ENCODE data around the gene GJA1. TPM values are rescaled to one million over a fixed set of nuclear protein-coding genes. Genes with fewer than 3 reads are reported as not detected.

The GJA1 gene
- total and polyA plus RNA-seq, 2 of the 8 experiments (the other 6 are each of a cell fraction or from before 2014, with no cell fraction given) = 468 to 795 TPM

- whole genome bisulfite sequencing, 2 experiments (ENCODE audit: extremely low coverage in 1 of 2, insufficient coverage in 1 of 2, insufficient read length in 1 of 2, insufficient replicate concordance in 2 of 2, low coverage in 1 of 2, low lambda C conversion rate in 2 of 2, missing lambda C conversion rate in 1 of 2) = 100% methylated on average over 2 of the region's 2 CpGs; no CpG with 5 or more reads in 1 of the 2 experiments
- no peak overlapping the region for H4K8ac ChIP-seq (ENCODE audit: extremely low read depth, insufficient read depth, low read length)
- H2AFZ ChIP-seq (ENCODE audit: low read length) = no peak overlapping the region
- H3K9me3 ChIP-seq (ENCODE audit: insufficient read depth in 2 of 2, low read depth in 1 of 2, low read length in 1 of 2) = no peaks in the 10 kb centered on the region
- H3K9ac ChIP-seq (replicated peaks in 1 of 4; ENCODE audit: extremely low read depth in 1 of 4, low read depth in 3 of 4, low read length in 3 of 4) = no peak overlapping the region
- H2BK20ac ChIP-seq (ENCODE audit: low read length) = no peak overlapping the region
- DNase-seq (ENCODE audit: low read depth in 1 of 2, low spot score in 2 of 2) (no peak), FAIRE-seq (no peak)
- H3K79me2 ChIP-seq (ENCODE audit: control insufficient read depth in 1 of 2, insufficient read depth in 2 of 2, low read length in 2 of 2) = no peaks in the 10 kb centered on the region
- no peak overlapping the region for H3K14ac ChIP-seq (ENCODE audit: insufficient read length)
- no peak overlapping the region for H2BK5ac ChIP-seq (ENCODE audit: low read depth, low read length)
- H3K4me1 ChIP-seq (replicated peaks in 1 of 4; ENCODE audit: control insufficient read depth in 3 of 4, insufficient read depth in 4 of 4, low read length in 3 of 4) = no peaks in the 10 kb centered on the region
- H2BK120ac ChIP-seq (replicated peaks; ENCODE audit: low read depth, low read length) = no peak overlapping the region
- H3K18ac ChIP-seq (ENCODE audit: extremely low read depth, low read length) = no peak overlapping the region
- H3K4me3 ChIP-seq (ENCODE audit: extremely low read depth in 1 of 4, insufficient read depth in 2 of 4, low read depth in 3 of 4, low read length in 4 of 4) = no peak overlapping the region
- H4K20me1 ChIP-seq (replicated peaks in 1 of 2; ENCODE audit: control insufficient read depth in 1 of 2, insufficient read depth in 2 of 2, low read length in 2 of 2) = no peaks in the 10 kb centered on the region
- no peaks in the 10 kb centered on the region for H3K23me2 ChIP-seq (ENCODE audit: low read depth, low read length)
- H3K79me1 ChIP-seq (ENCODE audit: low read depth, low read length) = no peaks in the 10 kb centered on the region
- H4K5ac ChIP-seq (ENCODE audit: insufficient read length, low read depth, low read length) = no peak overlapping the region
- no peak overlapping the region for H2BK12ac ChIP-seq (ENCODE audit: low read depth, low read length)
- CTCF ChIA-PET (ENCODE audit: partially characterized antibody) = interaction anchor here (1.5 kb wide), 1 partner anchor 15 kb away, joined by 5 read pairs; no protein-coding TSS in a partner anchor
- no peak overlapping the region for H4K91ac ChIP-seq (replicated peaks; ENCODE audit: insufficient read length, low read length)
- H3K27ac ChIP-seq (ENCODE audit: low read depth, low read length) = no peak overlapping the region
- no peak overlapping the region for H3K4ac ChIP-seq (replicated peaks; ENCODE audit: insufficient read length, low read depth, low read length)
- POLR2A ChIA-PET (ENCODE audit: partially characterized antibody) = interaction anchor here (1.2 kb wide), 1 partner anchor 22 kb away, joined by 4 read pairs; no protein-coding TSS in a partner anchor
- H3K23ac ChIP-seq (ENCODE audit: insufficient read length) = no peak overlapping the region
- H3K36me3 ChIP-seq (ENCODE audit: control insufficient read depth in 2 of 4, insufficient read depth in 4 of 4, low read length in 3 of 4) = no peaks in the 10 kb centered on the region
- no peaks in the 10 kb centered on the region for H3K27me3 ChIP-seq (replicated peaks in 1 of 4; ENCODE audit: control insufficient read depth in 3 of 4, extremely low read depth in 1 of 4, insufficient read depth in 3 of 4, low read length in 3 of 4)
- no peak overlapping the region for H2BK15ac ChIP-seq (ENCODE audit: low read length)
- H2AK5ac ChIP-seq (ENCODE audit: low read depth, low read length) = no peak overlapping the region
- H3K4me2 ChIP-seq (ENCODE audit: insufficient read depth in 1 of 2, low read depth in 2 of 2, low read length in 2 of 2) = no peak overlapping the region
- no peak overlapping the region for H3K56ac ChIP-seq (replicated peaks; ENCODE audit: insufficient read length, low read depth, low read length)
- no peak for TF ChIP-seq BCL11A (IDR thresholded peaks at IDR 0.05; ENCODE audit: low read depth in 2 of 2, low read length in 2 of 2)
- TF ChIP-seq NANOG (IDR thresholded peaks at IDR 0.05; ENCODE audit: insufficient read depth, low read depth, low read length, poor library complexity, severe bottlenecking) = no peak
- no peak for TF ChIP-seq MAFK (IDR thresholded peaks at IDR 0.05; ENCODE audit: low read depth, low read length)
- no peak for TF ChIP-seq SP2 (IDR thresholded peaks at IDR 0.05; ENCODE audit: low read length)
- no peak for TF ChIP-seq RBBP5 (IDR thresholded peaks at IDR 0.05; ENCODE audit: borderline replicate concordance, low read depth, low read length)
- no peak for TF ChIP-seq SIN3A (conservative IDR thresholded peaks at IDR 0.05 in 1 of 2, IDR thresholded peaks at IDR 0.05 in 1 of 2; ENCODE audit: low read depth in 1 of 2, low read length in 2 of 2)
- TF ChIP-seq TAF7 (optimal IDR thresholded peaks at IDR 0.05; ENCODE audit: borderline replicate concordance, low read depth, low read length) = no peak
- no peak for TF ChIP-seq BACH1 (IDR thresholded peaks at IDR 0.05; ENCODE audit: low read length)
- TF ChIP-seq CBX5 (IDR thresholded peaks at IDR 0.05; ENCODE audit: low read depth, low read length) = no peak
- no peak for TF ChIP-seq HDAC2 (IDR thresholded peaks at IDR 0.05; ENCODE audit: borderline replicate concordance in 1 of 2, low read depth in 2 of 2, low read length in 2 of 2)
- no peak for TF ChIP-seq FOSL1 (IDR thresholded peaks at IDR 0.05; ENCODE audit: insufficient read depth, low read depth, low read length)
- no peak for TF ChIP-seq KDM4A (IDR thresholded peaks at IDR 0.05; ENCODE audit: low read depth, low read length, severe bottlenecking)
- no peak for TF ChIP-seq CBX8 (IDR thresholded peaks at IDR 0.05; ENCODE audit: borderline replicate concordance, low read depth, low read length)
- no peak for TF ChIP-seq KDM1A (IDR thresholded peaks at IDR 0.05; ENCODE audit: borderline replicate concordance, low read length)
Measured at GRCh38 chr6:121460170-121460569, 24.7 kb downstream of the GJA1 start.
